Measurements from ENCODE around the gene TRPV4.
"Not testable (repeated sequence)": the region's sequence is repeated elsewhere in the genome, so short reads cannot be mapped to it uniquely, and the experiment has no call there.

The TRPV4 gene

DNA sequence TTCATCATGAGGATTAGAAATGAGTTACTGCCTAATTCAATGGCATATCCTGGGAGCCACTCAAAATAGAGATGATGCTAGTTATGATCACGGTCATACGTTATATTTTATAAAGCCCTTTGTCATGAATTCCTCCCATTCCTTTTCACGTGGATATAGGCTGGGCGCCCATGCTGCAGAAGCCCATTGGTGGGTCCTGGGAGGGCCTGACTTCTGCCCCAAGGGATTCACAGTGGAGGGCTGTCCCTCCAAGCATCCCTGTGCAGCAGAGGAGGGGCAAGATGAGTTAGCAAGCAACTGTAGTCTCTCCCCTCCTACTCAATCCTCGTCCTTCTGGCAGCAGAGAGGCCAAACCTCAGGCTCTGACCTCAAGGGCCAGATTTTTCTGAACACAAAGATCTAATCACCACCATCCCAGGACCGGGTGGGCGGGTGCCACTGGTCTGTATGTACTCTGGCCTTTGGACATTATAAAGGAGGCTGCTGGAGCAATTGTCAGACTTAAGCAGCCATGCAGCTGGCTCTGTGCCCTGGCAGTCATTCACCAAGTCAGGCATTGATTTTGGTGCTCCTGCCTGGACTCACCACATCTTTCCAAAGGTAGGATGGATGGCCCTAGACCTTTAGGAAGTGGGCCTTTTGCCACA, 38.6 kb upstream of the TRPV4 start:
- H3K4me1 Mint-ChIP-seq, result peaks cover 7% of the 10 kb centered on the region
- TF ChIP-seq CTCF (IDR thresholded peaks at IDR 0.05; ENCODE audit: unreplicated experiment in 3 of 3), result no peak
- H3K27me3 Mint-ChIP-seq (ENCODE audit: low read depth), result no peaks in the 10 kb centered on the region
- H3K4me3 Mint-ChIP-seq, result no peak overlapping the region
- H3K9me3 Mint-ChIP-seq, result no peaks in the 10 kb centered on the region
- H3K36me3 Mint-ChIP-seq (ENCODE audit: low read depth), result peaks cover 5% of the 10 kb centered on the region
- H3K27ac Mint-ChIP-seq, result no peak overlapping the region

GRCh38 chr12:109870648-109871047, 37.5 kb upstream of the TRPV4 start:
- TF ChIP-seq CTCF (IDR thresholded peaks at IDR 0.05; ENCODE audit: unreplicated experiment in 3 of 3), result no peak
- Mint-ChIP-seq H3K4me1 (peaks cover 4% of the 10 kb centered on the region), H3K4me3 (no peak overlapping the region), H3K36me3 (ENCODE audit: low read depth) (peaks cover 5% of the 10 kb centered on the region), H3K27ac (peak overlapping the region in 1 of 3 experiments; percentile 39), H3K9me3 (no peaks in the 10 kb centered on the region), H3K27me3 (ENCODE audit: low read depth) (no peaks in the 10 kb centered on the region)

DNA sequence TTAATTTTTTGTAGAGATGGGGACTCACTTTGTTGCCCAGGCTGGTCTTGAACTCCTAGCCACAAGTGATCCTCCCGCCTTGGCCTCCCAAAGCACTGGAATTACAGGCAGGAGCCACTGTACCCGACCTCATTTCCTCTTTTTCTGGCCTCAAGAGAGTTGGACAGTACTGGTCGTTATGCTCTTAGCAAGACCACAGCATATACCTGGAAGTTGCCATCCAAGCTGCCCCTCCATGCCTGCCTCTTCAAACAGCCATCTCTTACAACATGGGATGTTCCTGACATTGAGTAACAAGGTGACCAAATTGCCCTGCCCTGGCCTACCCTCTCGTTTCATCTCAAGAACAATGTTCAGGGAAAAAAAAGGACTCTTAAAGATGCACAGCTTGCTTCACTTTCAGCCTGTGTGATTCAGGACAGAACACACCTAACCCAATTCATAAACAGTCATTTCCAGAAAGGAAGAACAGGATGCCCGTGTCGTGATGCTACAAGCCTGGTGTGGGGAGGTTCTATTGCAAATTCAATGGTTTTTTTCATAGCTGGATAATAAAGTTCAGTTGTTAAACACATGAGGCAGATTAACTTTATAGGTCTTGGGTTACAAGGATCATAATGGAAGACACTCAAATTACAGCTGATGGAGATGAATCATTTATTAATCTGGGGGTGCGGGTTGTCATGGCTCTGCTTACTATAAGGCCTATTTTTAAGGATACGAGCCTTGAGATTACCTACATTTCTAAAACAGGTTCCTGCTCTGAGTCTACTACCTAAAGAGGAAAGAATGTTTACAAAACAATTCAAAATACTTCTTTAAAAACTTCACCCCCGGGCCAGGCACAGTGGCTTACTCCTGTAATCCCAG, 35.2 kb upstream of the TRPV4 start:
- no peak overlapping the region for H3K27ac Mint-ChIP-seq
- no peak for TF ChIP-seq CTCF (IDR thresholded peaks at IDR 0.05; ENCODE audit: unreplicated experiment in 3 of 3)
- H3K4me1 Mint-ChIP-seq, result peaks cover 10% of the 10 kb centered on the region
- H3K27me3 Mint-ChIP-seq (ENCODE audit: low read depth), result no peaks in the 10 kb centered on the region
- peaks cover 5% of the 10 kb centered on the region for H3K36me3 Mint-ChIP-seq (ENCODE audit: low read depth)
- no peak overlapping the region for H3K4me3 Mint-ChIP-seq
- H3K9me3 Mint-ChIP-seq, result no peaks in the 10 kb centered on the region

DNA sequence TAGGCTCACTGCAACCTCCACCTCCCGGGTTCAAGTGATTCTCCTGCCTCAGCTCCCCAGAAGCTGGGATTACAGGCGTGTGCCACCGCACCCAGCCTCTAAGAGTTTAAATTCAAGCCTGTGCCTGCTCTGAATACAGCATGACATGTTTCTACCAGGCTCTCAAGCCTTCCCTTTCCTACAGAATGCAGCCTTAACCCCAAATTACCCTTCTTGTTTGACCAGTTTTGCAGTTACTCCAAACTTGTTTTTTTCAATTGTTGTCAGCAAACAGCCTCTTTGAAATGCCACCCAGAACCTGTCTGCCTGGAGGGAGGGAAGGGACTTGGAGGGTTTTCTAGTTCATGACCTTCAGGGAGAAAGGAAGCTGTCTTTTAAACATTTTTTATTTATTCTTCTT, 31.7 kb upstream of the TRPV4 start:
- Mint-ChIP-seq H3K27me3 (ENCODE audit: low read depth) (no peaks in the 10 kb centered on the region), H3K4me3 (no peak overlapping the region), H3K27ac (peak overlapping the region; percentile 73 to 94 (median 77)), H3K9me3 (no peaks in the 10 kb centered on the region), H3K4me1 (peaks cover 12% of the 10 kb centered on the region), H3K36me3 (ENCODE audit: low read depth) (no peaks in the 10 kb centered on the region)
- no peak for TF ChIP-seq CTCF (IDR thresholded peaks at IDR 0.05; ENCODE audit: unreplicated experiment in 3 of 3)

GRCh38 chr12:109863847-109864712, 30.9 kb upstream of the TRPV4 start:
- H3K27ac Mint-ChIP-seq, result peak overlapping the region; percentile 64 to 94 (median 73)
- H3K36me3 Mint-ChIP-seq (ENCODE audit: low read depth), result no peaks in the 10 kb centered on the region
- H3K27me3 Mint-ChIP-seq (ENCODE audit: low read depth), result no peaks in the 10 kb centered on the region
- no peaks in the 10 kb centered on the region for H3K9me3 Mint-ChIP-seq
- no peak for TF ChIP-seq CTCF (IDR thresholded peaks at IDR 0.05; ENCODE audit: unreplicated experiment in 3 of 3)
- peaks cover 12% of the 10 kb centered on the region for H3K4me1 Mint-ChIP-seq
- no peak overlapping the region for H3K4me3 Mint-ChIP-seq

- peaks cover 12% of the 10 kb centered on the region for H3K4me1 Mint-ChIP-seq
- H3K4me3 Mint-ChIP-seq; H3K27ac Mint-ChIP-seq; H3K9me3 Mint-ChIP-seq; H3K27me3 Mint-ChIP-seq (ENCODE audit: low read depth); H3K36me3 Mint-ChIP-seq (ENCODE audit: low read depth): not testable (repeated sequence)
Measured at GRCh38 chr12:109862491-109862890, 29.3 kb upstream of the TRPV4 start.
